ENCODE data around the gene GRIA3. TPM values are rescaled to one million over a fixed set of nuclear protein-coding genes. Genes with fewer than 3 reads are reported as not detected.
"Not testable (repeated sequence)": the region's sequence is repeated elsewhere in the genome, so short reads cannot be mapped to it uniquely, and the experiment has no call there.

GRIA3 gene
- total RNA-seq, 4 donors from 2014 or later: 0.19 to 0.44 TPM; not detected in 2

GRCh38 chrX:123282241-123282640 is 98.2 kb downstream of the GRIA3 start:
- H3K27me3 ChIP-seq: no peaks in the 10 kb centered on the region
- TF ChIP-seq CTCF (IDR thresholded peaks at IDR 0.05) (no peak), POLR2A (IDR thresholded peaks at IDR 0.05) (no peak)
- H3K27ac ChIP-seq: no peak overlapping the region
- no peak overlapping the region for H3K4me3 ChIP-seq
- H3K9me3 ChIP-seq: no peaks in the 10 kb centered on the region
- intact Hi-C loops (cut with DNase I): no loop called here
- DNase-seq: no peak
- H3K36me3 ChIP-seq: no peaks in the 10 kb centered on the region
- 80 to 82% methylated on average over 4 to 5 of the region's 5 CpGs for WGBS, 2 donors
- no peaks in the 10 kb centered on the region for H3K4me1 ChIP-seq

GRCh38 chrX:123283407-123283806 is 99.3 kb downstream of the GRIA3 start:
- H3K4me1 ChIP-seq; H3K4me3 ChIP-seq; H3K27ac ChIP-seq; DNase-seq; H3K36me3 ChIP-seq; H3K27me3 ChIP-seq; intact Hi-C loops (cut with DNase I); H3K9me3 ChIP-seq: not testable (repeated sequence)
- whole genome bisulfite sequencing, 2 donors: 33 to 67% methylated on average over 1 to 3 of the region's 6 CpGs

- 24 to 38% methylated on average over 3 of the region's 3 CpGs for WGBS, 2 donors
- DNase-seq: no peak
- no peaks in the 10 kb centered on the region for H3K9me3 ChIP-seq
- TF ChIP-seq CTCF (IDR thresholded peaks at IDR 0.05) (no peak), POLR2A (IDR thresholded peaks at IDR 0.05) (no peak)
- intact Hi-C loops (cut with DNase I): no loop called here
- no peaks in the 10 kb centered on the region for H3K4me1 ChIP-seq
- no peak overlapping the region for H3K27ac ChIP-seq
- H3K36me3 ChIP-seq: no peaks in the 10 kb centered on the region
- H3K27me3 ChIP-seq: no peaks in the 10 kb centered on the region
- H3K4me3 ChIP-seq: no peak overlapping the region
These were observed 107.5 kb downstream of the GRIA3 start for GRCh38 chrX:123291623-123292022.

GRCh38 chrX:123298026-123298425 is 113.9 kb downstream of the GRIA3 start:
- H3K27ac ChIP-seq: no peak overlapping the region
- H3K4me3 ChIP-seq: no peak overlapping the region
- no peaks in the 10 kb centered on the region for H3K9me3 ChIP-seq
- no peaks in the 10 kb centered on the region for H3K27me3 ChIP-seq
- TF ChIP-seq POLR2A (IDR thresholded peaks at IDR 0.05): no peak
- no peak for TF ChIP-seq CTCF (IDR thresholded peaks at IDR 0.05)
- WGBS, 2 donors: 30 to 43% methylated on average over 1 of the region's 1 CpG
- no peak for DNase-seq
- intact Hi-C loops (cut with DNase I): no loop called here
- no peaks in the 10 kb centered on the region for H3K36me3 ChIP-seq
- no peaks in the 10 kb centered on the region for H3K4me1 ChIP-seq

- Histone ChIP-seq H3K27ac (no peak overlapping the region), H3K4me1 (no peaks in the 10 kb centered on the region), H3K9me3 (no peaks in the 10 kb centered on the region), H3K36me3 (no peaks in the 10 kb centered on the region), H3K27me3 (no peaks in the 10 kb centered on the region), H3K4me3 (no peak overlapping the region)
- TF ChIP-seq POLR2A (IDR thresholded peaks at IDR 0.05) (no peak), CTCF (IDR thresholded peaks at IDR 0.05) (no peak)
- WGBS, 2 donors: 65 to 79% methylated on average over 2 of the region's 2 CpGs
- no peak for DNase-seq
- intact Hi-C loops (cut with DNase I): no loop called here
These were observed 119.4 kb downstream of the GRIA3 start for GRCh38 chrX:123303429-123303828.

GRCh38 chrX:123308658-123309057 is 124.6 kb downstream of the GRIA3 start:
- no peaks in the 10 kb centered on the region for H3K9me3 ChIP-seq
- intact Hi-C loops (cut with DNase I): no loop called here
- WGBS, 2 donors: 83% methylated on average over 5 of the region's 5 CpGs; no CpG with 5 or more reads in 1 of the 2 donors

More at GRCh38 chrX:123308658-123309057, 124.6 kb downstream of the GRIA3 start:
- Histone ChIP-seq H3K4me3 (no peak overlapping the region), H3K27ac (no peak overlapping the region), H3K4me1 (no peaks in the 10 kb centered on the region), H3K36me3 (no peaks in the 10 kb centered on the region), H3K27me3 (no peaks in the 10 kb centered on the region)
- no peak for DNase-seq
- TF ChIP-seq POLR2A (IDR thresholded peaks at IDR 0.05) (no peak), CTCF (IDR thresholded peaks at IDR 0.05) (no peak)
